GM19328 (cell line): Measurements from ENCODE around the gene KIF2A.
"Not testable (repeated sequence)": the region's sequence is repeated elsewhere in the genome, so short reads cannot be mapped to it uniquely, and the experiment has no call there.

Experiments used
- ATAC-seq: cut with Tn5 transposase; IDR thresholded peaks from one replicate; pipeline ENCODE4 v1.9.1; 2021; ENCODE audit warnings: mild to moderate bottlenecking, moderate library complexity; ENCODE audit not compliant: unreplicated experiment

Gene KIF2A

DNA sequence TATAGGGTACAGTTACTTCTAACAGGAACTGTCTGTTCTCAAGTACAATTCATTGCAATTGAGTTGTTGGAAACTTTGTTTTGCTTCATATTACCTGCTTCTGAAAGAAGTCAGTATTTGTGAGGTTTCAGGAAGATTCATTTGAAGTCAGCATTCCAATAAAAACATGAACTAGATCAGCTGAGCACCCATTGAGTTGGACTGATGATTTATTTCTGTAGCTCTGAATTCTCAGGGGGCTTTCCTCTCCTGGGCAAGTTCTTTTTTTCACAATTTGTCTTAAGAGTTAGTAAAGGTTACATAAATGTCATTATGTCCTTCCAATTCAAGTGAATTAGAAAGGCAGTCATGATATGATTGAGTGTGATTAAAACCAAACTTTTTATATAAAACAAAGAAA, 16.2 kb upstream of the KIF2A start:
- ATAC-seq, result no peak

DNA sequence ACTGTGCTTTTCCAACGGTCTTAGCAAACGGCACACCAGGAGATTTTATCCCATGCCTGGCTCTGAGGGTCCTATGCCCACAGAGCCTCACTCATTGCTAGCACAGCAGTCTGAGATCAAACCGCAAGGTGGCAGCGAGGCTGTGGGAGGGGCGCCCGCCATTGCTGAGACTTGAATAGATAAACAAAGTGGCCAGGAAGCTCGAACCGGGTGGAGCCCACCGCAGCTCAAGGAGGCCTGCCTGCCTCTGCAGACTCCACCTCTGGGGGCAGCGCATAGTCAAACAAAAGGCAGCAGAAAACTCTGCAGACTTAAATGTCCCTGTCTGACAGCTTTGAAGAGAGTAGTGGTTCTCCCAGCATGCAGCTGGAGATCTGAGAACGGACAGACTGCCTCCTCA, 14.2 kb upstream of the KIF2A start:
- not testable (repeated sequence) for ATAC-seq

DNA sequence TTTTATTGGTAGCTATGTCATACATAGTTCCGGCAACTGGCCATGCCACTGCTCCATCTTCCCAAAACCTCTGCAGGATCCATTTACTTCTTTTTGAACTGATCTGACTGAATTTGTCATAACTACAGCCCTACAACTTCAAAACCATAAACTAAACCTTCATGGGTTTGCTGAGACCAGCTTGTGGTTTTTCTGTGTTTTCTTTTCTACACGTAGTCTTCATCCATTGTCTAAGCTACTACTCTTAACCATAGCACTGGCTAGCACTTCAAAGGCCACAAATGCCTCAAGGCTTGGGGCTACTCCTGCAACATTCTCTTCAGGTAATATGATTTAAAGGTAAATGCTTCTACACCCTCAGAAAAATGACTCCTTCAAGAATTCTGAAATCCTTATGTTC, 9.0 kb upstream of the KIF2A start:
- no peak for ATAC-seq

DNA sequence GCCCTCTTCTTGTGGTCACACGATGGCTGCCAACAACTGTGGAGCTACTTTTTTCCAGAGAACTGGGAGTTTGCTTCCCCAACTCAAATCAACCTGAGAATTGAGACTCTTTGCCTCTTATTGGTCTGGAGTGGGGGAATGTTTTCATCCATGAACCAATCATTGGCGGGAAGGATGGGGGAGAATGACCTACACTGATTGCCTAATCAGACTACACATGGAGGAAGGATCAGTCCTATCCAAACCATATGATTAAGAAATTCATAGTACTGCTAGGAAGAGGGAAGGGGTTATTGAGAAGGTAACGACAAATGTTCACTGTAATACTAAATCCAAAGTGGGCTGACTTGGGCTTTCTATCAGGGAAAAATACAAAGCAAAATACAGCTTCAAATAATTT, 7.9 kb upstream of the KIF2A start:
- ATAC-seq, result no peak

DNA sequence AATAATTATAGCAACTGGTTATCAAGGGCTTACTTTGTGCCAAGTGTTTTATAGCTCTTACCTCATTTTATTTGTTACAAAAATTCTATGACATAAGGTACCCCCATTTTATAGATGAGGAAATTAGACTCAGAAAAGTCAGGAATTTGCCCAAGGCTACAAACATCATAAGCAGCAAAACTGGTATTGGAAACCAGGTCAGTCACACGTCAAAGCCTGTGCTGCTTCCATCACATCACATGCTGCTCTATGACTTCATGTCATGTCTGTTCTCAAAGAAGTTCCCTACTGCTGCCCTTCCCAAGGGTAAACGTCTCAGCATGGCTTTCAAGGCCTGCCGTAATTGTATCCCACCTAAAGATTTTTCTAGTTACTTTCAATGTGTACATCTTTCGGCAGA, 6.9 kb upstream of the KIF2A start:
- ATAC-seq, result no peak

DNA sequence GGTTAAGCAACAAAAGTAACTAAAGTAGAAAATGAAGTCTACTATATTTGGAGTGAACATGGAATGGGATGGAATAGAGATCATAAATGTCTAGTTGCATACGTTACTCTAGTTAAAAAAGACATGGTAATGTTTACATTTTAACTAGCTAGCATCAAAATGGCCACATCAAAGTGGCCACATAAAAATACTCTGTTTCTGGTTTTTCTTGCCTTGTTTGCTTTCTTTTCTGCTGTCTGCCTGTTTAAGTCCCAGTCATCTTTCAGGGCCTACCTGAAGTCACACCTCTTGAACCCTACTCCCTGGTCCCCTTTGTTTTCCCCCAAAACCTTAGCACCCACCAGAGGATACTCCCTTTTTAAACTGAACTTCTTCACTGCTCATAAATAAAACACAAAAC, 6.4 kb upstream of the KIF2A start:
- ATAC-seq, result no peak

DNA sequence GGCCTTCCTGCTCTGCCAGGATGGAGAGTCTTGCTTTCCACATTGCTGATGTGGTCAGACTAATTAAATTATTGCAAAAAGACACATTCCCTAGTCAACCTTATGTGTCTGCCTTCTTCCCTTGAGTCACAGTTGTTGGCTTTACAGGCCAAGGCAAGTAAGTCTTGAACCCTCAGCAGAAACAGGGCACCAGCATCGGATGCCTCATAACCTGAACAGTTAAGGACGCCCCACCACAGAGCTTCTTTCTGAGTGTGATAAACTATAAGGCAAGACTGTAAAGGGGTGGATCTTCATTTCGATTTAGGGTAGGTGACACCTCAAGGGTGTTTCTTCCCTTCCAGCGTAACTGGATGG, 670 bp upstream of the KIF2A start:
- no peak for ATAC-seq

DNA sequence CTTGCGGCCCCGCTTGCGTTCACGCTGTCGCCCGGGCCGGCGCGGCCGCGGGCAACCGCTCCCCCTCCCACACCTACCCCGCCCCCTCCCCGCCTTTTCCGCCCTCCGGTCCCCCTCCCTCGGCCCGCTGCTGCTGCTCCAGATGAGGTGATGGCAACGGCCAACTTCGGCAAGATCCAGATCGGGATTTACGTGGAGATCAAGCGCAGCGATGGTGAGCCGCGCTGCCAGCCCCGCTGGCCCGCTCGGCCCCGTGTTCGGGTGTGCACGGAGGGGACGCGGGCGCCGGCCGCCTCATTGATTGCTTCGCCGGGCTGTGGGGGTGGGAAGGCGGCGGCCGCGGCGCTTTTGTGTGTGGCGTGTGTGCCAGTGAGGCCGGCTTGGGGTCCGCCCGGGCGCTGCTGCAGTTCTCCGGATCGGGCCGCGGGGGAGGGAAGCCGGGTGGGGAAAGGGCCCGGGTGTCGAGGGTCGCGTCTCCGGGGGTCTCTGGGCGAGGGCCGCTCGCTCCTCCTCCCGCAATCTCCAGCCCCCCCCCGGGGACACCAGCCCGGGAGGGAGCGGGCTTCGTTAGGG, 403 bp downstream of the KIF2A start:
- peak; percentile 34 for ATAC-seq

DNA sequence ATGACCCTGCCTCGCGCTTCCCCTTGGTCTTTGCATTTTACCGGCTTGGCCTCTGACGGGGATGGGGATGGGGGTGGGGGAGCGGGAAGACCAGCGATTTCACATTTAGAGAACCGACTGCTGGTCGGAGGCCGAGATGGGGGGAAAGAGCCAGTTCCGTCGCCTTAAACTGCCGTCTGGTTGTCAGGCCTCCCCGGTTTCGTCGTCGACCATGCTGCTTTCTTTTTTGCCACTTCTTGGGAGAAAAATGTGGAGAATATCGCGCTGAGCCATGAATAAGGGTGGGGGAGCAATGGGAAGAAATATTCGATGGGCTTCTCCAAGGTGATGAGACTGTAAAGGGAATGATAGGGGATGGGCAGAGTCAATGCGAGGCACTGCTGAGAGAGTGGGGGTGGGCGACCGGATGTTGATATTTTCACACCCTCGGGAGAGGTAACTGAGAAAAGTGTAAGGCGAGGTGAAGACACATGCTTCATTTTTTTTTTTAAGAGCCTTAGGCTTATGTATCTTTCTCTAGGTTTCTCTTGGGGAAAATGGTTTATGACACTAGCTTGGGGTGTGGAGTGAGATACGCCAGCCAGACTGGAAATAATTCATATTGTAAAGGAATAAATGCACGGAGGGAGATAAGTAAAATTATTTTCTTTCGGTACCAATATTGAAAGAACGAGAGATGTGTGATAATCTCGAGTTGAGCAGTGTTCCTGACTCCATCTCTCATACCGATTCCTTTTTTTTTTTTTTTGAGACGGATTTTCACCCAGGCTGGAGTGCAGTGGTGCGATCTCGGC, 1.1 kb downstream of the KIF2A start:
- ATAC-seq, result no peak

DNA sequence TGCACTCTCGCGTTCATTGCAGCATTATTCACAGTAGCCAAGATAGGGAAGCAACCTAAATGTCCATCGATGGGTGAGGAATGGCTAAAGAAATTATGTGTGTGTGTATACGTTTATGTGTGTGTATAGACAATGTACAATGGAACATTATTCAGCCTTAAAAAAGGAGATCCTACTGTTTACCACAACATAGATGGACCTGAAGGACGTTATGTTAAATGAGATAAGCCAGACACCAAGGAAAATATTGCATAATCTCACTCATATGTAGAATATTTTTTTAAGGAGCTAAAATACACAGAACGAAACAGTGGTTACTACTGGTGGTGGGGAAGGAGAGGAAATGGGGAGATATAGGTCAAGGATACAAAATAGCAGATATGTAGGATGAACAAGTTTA, 2.4 kb downstream of the KIF2A start:
- ATAC-seq, result no peak

DNA sequence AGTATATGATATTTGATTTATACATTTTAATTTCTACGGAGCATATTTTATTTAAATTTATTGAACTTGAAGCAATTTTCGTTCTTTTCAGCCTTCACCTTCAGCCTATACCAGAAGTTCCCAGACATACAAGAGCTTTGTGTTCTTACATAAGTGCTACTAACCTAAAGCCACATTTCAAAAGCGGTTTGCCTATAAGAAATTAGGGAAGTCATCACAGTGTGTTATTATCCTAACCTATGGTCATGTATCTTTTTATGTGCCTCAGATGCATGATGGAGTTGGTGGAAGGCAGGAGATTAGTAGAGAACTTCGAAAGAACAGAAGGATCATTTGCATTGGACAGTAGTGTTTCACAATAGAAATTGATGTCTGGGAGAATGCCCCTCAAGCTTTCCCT, 3.1 kb downstream of the KIF2A start:
- no peak for ATAC-seq

DNA sequence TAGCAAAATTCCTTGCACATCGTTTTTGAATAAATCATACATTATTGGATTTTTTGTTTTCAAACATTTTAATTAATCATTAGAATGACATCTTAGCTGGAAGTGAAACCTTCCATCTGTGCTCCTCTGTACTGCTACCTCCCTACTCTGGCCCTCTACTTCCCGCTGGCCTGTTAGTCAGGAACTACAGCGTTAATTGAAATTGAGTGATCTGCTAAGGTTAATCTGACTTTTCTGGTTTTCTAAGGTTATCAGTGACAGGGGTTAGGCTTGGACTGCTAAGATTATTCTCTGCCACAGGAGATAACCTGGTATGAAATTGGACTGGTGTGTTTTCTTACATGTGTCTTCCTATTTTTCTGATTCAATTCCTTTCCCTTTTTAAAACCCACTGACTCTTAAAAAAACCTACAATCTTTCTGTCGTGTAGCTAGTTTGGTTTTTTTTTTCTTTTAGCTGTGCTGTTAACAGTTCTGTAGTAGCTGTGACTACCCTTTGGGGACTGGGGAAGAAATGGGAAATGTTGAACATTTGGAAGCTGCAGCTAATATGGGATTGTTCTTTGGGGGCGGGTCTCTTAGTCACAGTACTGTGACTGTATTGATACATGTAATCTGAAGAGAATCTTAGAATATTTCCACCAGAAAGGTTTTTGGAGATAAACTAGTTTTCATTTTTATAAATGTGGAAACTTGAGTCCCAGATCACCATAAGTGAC, 4.6 kb downstream of the KIF2A start:
- ATAC-seq, result no peak

DNA sequence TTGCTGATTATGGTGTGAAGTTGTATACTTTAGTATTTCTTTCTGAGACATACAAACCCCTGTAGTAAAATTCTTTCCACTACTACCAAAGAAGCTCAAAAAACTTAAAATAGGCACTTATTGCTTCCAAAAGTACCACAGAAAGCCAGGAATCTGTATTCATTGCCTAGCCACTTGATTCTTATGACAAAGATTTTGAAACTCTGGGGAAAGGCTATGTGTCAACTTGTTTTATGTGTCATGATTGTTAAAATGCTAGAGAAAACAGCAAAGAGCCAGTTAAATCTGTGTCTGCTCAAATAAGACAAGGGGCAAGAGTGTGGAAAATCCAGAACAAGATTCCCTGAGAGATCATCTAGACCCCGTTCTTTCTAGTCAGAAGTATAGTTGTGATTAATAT, 6.0 kb downstream of the KIF2A start:
- no peak for ATAC-seq

DNA sequence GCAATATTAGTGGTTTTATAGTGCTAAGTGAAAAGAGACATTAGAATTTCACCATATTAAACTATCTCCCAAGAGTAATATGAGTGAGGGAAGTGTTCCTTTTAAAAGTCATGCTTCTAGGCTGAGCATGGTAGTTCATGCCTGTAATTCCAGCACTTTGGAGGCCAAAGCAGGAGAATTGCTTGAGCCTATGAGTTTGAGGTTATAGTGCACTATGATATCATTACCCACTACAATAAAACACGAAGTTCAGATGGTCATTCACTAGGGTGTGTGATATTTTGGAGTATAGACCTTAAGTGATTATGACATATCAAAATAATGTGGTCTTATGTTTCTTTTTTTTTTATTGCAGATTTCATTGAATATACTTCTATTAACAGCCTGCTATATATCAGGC, 6.7 kb downstream of the KIF2A start:
- no peak for ATAC-seq

DNA sequence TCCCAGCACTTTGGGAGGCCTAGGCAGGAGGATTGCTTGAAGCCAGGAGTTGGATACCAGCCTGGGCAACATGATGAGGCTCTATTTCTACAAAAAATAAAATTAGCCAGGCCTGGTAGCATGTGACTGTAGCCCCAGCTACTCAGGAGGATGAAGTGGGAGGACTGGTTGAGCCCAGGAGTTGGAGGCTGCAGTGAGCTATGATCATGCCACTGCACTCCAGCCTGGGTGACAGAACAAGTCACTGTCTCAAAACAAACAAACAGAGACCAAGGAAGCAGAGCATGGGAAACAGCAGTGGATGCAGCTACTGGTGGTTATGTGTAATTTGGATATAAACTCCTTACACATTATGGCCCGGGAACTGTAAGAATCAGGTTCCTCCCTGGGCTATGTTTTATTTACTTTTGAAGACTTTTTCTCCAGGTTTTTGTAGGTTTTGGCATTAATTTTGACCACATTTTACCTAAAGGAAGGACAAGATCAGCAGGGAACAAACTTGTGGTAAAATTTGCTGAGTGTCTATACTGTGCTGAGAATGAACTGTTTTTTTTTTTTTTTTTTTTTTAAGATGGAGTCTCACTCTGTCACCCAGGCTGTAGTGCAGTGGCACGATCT, 8.3 kb downstream of the KIF2A start:
- ATAC-seq, result no peak

DNA sequence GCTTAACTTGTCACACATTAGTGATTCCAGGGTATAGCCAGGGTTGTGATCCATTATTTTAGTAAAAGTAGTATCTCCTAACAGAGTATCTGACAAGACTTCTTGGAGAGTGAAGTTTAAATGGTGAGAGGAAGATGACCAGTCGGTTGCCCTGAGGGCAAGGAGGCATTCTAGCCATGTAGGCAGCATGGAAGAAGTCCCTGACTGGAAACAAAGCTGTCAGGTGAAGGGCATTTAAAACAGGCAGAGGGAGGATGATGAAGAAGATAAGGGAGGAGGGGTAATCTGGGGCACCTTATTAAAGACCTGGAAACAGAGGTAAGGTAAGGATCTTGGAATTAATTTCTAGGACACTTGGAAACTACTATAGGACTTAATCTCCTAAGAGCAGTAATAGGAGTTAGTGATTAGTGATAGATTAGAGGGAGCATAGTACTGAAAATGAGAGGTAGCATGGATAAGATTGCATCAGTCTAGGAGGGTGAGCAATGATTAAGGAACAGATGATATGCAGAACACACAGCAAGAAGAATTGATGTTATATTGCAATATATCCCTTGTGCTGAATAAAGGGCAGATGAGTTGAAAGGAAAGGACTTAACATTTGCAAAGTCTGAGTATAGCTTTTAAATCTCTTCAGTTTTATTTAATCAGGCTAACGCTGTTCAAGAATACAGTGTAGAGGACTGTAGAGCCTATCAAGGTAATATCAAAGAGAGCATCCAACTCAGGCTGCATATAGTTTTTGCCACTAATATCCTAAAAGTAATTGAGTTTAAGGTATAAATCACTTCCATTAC, 9.6 kb downstream of the KIF2A start:
- ATAC-seq, result no peak

DNA sequence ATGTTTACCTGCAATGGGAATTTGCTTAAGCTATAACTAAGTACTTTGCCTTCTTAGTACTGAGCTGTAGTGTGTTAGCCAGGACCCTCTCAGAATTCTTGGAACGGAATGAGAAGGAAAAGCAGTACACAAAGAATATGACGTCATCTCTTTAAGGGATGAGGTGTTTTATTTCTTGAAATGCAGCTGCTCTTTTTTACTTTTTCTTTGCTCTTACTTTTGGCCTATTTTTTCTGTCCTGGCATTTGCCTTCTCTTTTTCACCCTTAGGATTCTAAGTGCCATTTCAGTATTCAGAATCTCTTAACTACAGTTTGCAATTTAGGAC, 10.1 kb downstream of the KIF2A start:
- ATAC-seq, result no peak

DNA sequence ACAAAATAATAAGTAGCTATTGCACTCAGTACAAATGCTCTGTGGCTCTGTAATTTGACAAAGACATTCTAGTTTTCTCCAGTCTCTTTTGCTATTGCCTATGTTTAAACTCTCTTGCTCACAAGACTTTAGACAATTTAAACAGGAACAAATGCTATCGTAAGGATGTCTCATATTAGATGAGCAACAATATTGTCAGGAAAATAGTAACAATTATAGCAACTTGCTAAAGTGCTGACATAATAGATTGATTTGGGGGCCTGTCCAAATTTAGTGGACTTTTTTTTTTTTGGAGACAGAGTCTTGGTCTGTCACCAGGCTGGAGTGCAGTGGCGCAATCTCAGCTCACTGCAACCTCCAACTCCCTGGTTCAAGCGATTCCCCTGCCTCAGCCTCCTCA, 11.8 kb downstream of the KIF2A start:
- ATAC-seq, result no peak

DNA sequence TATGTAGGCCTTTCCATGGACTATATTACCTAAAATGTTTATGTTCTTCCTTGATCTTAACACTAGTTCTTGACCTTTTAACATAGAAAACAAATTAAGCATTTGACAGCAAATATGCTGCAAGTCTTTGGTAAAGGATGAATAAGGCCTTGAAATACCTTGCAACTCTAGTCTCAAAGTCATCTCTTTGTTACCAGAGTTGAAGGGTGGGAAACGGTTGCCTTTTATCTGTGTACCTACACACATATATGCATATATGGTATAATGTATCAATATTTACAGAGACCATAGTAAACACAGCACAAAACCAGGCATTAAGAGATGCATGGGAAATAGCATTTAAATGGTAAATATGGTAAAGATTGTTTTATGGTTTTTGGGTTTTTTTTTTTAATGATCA, 16.5 kb downstream of the KIF2A start:
- ATAC-seq, result no peak

DNA sequence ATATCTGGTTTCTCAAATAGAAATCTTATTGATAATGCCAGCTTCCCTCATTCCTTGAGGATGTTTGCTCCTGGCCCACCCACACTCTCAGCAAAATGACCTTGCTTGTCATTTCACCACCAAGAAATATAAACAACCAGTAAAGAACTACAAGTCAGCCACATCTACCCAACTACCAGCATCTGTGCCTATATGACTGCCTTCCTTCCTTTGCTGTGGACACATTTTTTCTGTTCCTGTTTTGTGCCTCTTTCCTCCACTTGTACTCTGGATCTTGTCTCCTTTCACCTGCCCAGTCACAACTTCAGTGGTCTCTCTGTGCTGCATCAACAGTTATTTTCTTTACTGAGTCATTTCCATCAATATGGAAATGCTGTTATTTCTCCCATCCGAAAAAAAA, 20.3 kb downstream of the KIF2A start:
- no peak for ATAC-seq

DNA sequence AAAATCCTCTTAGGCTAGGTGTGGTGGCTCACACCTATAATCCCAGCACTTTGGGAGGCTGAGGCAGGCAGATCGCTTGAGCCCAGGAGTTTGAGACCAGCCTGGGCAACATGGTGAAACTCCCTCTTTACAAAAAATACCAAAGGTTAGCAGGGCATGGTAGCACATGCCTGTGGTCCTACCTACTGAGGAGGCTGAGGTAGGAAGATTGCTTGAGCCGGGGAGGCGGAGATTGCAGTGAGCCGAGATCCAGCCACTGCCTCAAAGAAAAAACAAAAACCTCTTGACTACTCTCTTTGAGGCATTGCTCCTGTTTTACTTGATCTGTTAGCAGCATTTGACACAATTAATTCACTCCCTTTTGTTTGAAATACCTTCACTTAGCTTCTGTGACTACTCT, 20.7 kb downstream of the KIF2A start:
- ATAC-seq, result no peak
